Astrocyte of the spinal cord (primary cell): ENCODE results near the gene CLCN4.

Experiments used
- DNase-seq: peaks from one replicate; pipeline ENCODE4 v3.0.0; 2011; ENCODE audit warnings: low read depth, low spot score
- H3K4me3 ChIP-seq: 2 replicates; pipeline ENCODE4 v1.5.1; 2011; ENCODE audit warnings: low read depth, mild to moderate bottlenecking, low read length, moderate library complexity
- CTCF ChIP-seq: IDR thresholded peaks from 2 replicates; pipeline ENCODE4 v1.5.1; 2012; ENCODE audit warnings: low read depth, mild to moderate bottlenecking, low read length, inconsistent platforms
- in situ Hi-C: cut with HindIII; loops from 2 replicates; pipeline ENCODE4 v1.10.0; 2017; ENCODE audit warnings: low sequenced_read_pairs

Gene CLCN4

GRCh38 chrX:10166731-10167151, 10.0 kb downstream of the CLCN4 start:
- no peak for TF ChIP-seq CTCF
- H3K4me3 ChIP-seq = no peak overlapping the region
- in situ Hi-C loops = no loop called here
- DNase-seq = no peak

GRCh38 chrX:10167573-10167972, 10.8 kb downstream of the CLCN4 start:
- in situ Hi-C loops = no loop called here
- no peak overlapping the region for H3K4me3 ChIP-seq
- TF ChIP-seq CTCF = no peak
- DNase-seq = no peak

GRCh38 chrX:10168226-10168625, 11.5 kb downstream of the CLCN4 start:
- H3K4me3 ChIP-seq = no peak overlapping the region
- in situ Hi-C loops = no loop called here
- no peak for TF ChIP-seq CTCF
- DNase-seq = no peak

- in situ Hi-C loops = no loop called here
- H3K4me3 ChIP-seq = no peak overlapping the region
- no peak for DNase-seq
- TF ChIP-seq CTCF = no peak
Observed at GRCh38 chrX:10169175-10169574, 12.4 kb downstream of the CLCN4 start.

DNA sequence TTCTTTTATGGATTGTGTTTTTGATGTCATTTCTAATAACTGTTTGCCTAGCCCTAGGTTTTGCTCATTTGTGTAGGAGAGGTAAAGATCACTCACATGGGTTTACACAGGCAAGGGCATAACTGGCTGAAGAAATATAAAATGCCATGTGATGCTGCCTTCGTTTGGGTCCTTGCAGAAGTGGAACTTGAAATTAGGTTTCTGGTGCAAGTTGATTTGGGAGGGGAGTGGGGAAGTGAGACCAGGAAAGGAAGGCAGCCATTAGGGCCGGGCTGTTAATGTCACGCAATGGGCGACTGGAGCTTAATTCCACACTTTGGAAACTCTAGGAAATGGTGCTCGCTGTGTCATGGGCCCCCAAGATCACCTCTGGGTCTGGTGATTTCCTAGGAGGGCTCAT, 14.5 kb downstream of the CLCN4 start:
- TF ChIP-seq CTCF = no peak

GRCh38 chrX:10172877-10173276, 16.1 kb downstream of the CLCN4 start:
- in situ Hi-C loops = no loop called here
- H3K4me3 ChIP-seq = no peak overlapping the region
- no peak for TF ChIP-seq CTCF
- no peak for DNase-seq

More for the DNA sequence above, 14.5 kb downstream of the CLCN4 start:
- in situ Hi-C loops = no loop called here
- no peak for DNase-seq
- H3K4me3 ChIP-seq = no peak overlapping the region

GRCh38 chrX:10173331-10173900, 16.6 kb downstream of the CLCN4 start:
- in situ Hi-C loops = no loop called here
- no peak overlapping the region for H3K4me3 ChIP-seq

More at GRCh38 chrX:10173331-10173900, 16.6 kb downstream of the CLCN4 start:
- DNase-seq = peak; percentile 91
- no peak for TF ChIP-seq CTCF
